Measurements from ENCODE around the gene MAP7D2. TPM values are rescaled to one million over a fixed set of nuclear protein-coding genes. Genes with fewer than 3 reads are reported as not detected.
"Not testable (repeated sequence)": the region's sequence is repeated elsewhere in the genome, so short reads cannot be mapped to it uniquely, and the experiment has no call there.

The MAP7D2 gene
- total RNA-seq, 4 donors from 2014 or later: 0.19 to 0.83 (median 0.44) TPM

GRCh38 chrX:20130357-20130756, 13.7 kb upstream of the MAP7D2 start:
- WGBS: 98% methylated on average over 1 of the region's 1 CpG
- H3K9me3 ChIP-seq: no peaks in the 10 kb centered on the region
- peaks cover 0 to 70% (median 59%) of the 10 kb centered on the region in 4 donors for H3K36me3 ChIP-seq

DNA sequence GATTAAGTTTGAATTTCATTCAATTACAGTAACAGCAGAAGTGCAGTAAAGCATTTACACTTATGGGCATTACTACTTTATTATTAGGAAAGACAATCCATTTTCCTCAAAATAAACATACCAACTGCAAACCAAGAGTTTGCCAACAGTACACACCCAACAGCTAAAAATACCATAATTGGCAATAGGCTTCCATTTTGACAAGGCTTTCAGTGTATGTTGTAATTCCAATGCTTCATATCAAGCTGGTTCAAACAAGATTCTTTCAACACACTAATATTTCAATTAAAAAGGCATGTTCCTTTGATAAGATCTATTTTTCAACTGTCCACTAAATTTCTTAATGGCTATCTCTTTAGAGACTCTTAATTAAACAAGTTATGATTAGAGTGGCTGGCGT, 12.8 kb upstream of the MAP7D2 start:
- peaks cover 0 to 7% (median 5%) of the 10 kb centered on the region in 4 donors for H3K4me1 ChIP-seq
- no peak overlapping the region for H3K4me3 ChIP-seq
- no peaks in the 10 kb centered on the region for H3K9me3 ChIP-seq
- intact Hi-C loops (cut with DNase I): loop anchor here (10.0 kb wide), 1 partner anchor 585 kb away; no protein-coding TSS in a partner anchor
- H3K27ac ChIP-seq (replicated peaks in 1 of 4): no peak overlapping the region
- peaks cover 0 to 68% (median 58%) of the 10 kb centered on the region in 4 donors for H3K36me3 ChIP-seq
- no peak for DNase-seq (ENCODE audit: extremely low spot score)
- no peaks in the 10 kb centered on the region for H3K27me3 ChIP-seq
- 92% methylated on average over 1 of the region's 1 CpG for WGBS
- no peak for TF ChIP-seq EP300 (IDR thresholded peaks at IDR 0.05)
- TF ChIP-seq POLR2AphosphoS5 (IDR thresholded peaks at IDR 0.05): no peak
- TF ChIP-seq, protein P1, sequence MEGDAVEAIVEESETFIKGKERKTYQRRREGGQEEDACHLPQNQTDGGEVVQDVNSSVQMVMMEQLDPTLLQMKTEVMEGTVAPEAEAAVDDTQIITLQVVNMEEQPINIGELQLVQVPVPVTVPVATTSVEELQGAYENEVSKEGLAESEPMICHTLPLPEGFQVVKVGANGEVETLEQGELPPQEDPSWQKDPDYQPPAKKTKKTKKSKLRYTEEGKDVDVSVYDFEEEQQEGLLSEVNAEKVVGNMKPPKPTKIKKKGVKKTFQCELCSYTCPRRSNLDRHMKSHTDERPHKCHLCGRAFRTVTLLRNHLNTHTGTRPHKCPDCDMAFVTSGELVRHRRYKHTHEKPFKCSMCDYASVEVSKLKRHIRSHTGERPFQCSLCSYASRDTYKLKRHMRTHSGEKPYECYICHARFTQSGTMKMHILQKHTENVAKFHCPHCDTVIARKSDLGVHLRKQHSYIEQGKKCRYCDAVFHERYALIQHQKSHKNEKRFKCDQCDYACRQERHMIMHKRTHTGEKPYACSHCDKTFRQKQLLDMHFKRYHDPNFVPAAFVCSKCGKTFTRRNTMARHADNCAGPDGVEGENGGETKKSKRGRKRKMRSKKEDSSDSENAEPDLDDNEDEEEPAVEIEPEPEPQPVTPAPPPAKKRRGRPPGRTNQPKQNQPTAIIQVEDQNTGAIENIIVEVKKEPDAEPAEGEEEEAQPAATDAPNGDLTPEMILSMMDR (IDR thresholded peaks at IDR 0.05): no peak
- no peak for TF ChIP-seq POLR2A (IDR thresholded peaks at IDR 0.05; ENCODE audit: low read depth)

More at GRCh38 chrX:20130357-20130756, 13.7 kb upstream of the MAP7D2 start:
- TF ChIP-seq EP300 (IDR thresholded peaks at IDR 0.05) (no peak), POLR2A (IDR thresholded peaks at IDR 0.05; ENCODE audit: low read depth) (no peak), POLR2AphosphoS5 (IDR thresholded peaks at IDR 0.05) (no peak)
- TF ChIP-seq, protein P1 (IDR thresholded peaks at IDR 0.05): no peak
- no peak for DNase-seq (ENCODE audit: extremely low spot score)
- Histone ChIP-seq H3K4me3 (no peak overlapping the region), H3K4me1 (peaks cover 0 to 7% (median 5%) of the 10 kb centered on the region in 4 donors), H3K27me3 (no peaks in the 10 kb centered on the region), H3K27ac (replicated peaks in 1 of 4) (no peak overlapping the region)
- intact Hi-C loops (cut with DNase I): no loop called here

DNA sequence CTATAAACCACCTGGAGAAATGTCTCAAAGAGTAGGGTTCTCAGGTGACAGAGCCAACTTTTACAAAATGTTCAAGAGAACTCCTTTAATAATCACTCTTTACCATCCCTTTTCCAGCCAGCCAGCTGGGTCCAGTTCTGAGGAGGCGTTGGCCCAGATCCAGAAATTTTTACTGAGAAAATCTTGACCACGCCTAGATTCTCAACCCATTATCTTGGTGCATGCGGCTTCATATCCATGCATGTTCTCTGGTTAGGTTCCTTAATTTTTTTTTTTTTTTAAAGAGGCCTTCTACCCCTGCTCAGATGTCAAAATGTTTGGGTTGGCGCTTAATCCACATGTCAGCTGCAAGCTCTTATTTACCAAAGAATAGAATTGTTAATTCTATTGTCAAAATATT, 12.0 kb upstream of the MAP7D2 start:
- no peak for TF ChIP-seq POLR2AphosphoS5 (IDR thresholded peaks at IDR 0.05)
- TF ChIP-seq EP300 (IDR thresholded peaks at IDR 0.05): no peak
- TF ChIP-seq, protein P1 (IDR thresholded peaks at IDR 0.05): no peak
- TF ChIP-seq POLR2A (IDR thresholded peaks at IDR 0.05; ENCODE audit: low read depth): no peak
- Histone ChIP-seq H3K4me1 (peaks cover 0 to 7% (median 5%) of the 10 kb centered on the region in 4 donors), H3K4me3 (no peak overlapping the region), H3K9me3 (no peaks in the 10 kb centered on the region), H3K36me3 (peaks cover 0 to 67% (median 51%) of the 10 kb centered on the region in 4 donors), H3K27me3 (no peaks in the 10 kb centered on the region), H3K27ac (replicated peaks in 1 of 4) (no peak overlapping the region)
- 74% methylated on average over 4 of the region's 4 CpGs for WGBS
- DNase-seq (ENCODE audit: extremely low spot score): no peak
- intact Hi-C loops (cut with DNase I): loop anchor here (10.0 kb wide), 1 partner anchor 584 kb away; no protein-coding TSS in a partner anchor

GRCh38 chrX:20127440-20127839, 10.7 kb upstream of the MAP7D2 start:
- not testable (repeated sequence) for H3K4me1 ChIP-seq; H3K4me3 ChIP-seq; H3K27me3 ChIP-seq; DNase-seq (ENCODE audit: extremely low spot score); H3K9me3 ChIP-seq; H3K27ac ChIP-seq (replicated peaks in 1 of 4)
- TF ChIP-seq, protein P1 (IDR thresholded peaks at IDR 0.05): peak in 2 of 3 experiments; percentile 35
- 13% methylated on average over 3 of the region's 3 CpGs for WGBS
- intact Hi-C loops (cut with DNase I): loop anchor here (10.0 kb wide), 1 partner anchor 583 kb away; no protein-coding TSS in a partner anchor
- peaks cover 0 to 57% (median 40%) of the 10 kb centered on the region in 4 donors for H3K36me3 ChIP-seq

DNA sequence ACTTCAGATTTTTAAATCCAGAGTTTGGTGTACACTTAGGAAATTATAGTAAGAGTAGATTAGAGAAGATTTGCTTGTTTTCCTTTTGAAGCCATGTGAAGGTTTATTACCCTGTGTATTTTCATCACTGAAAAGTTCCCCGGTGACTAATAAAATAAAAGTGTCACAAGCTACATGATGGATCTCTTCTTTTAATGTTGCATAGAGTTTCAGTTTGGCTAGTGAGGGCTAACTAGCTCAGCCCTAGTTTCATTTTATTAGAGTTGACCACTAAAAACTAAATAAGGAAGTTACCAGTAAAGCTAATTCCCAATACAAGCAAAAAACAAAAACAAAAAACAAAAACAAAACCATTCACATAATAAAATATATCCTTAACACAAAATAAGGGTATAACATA, 10.1 kb upstream of the MAP7D2 start:
- intact Hi-C loops (cut with DNase I): loop anchor here (10.0 kb wide), 1 partner anchor 582 kb away; no protein-coding TSS in a partner anchor
- DNase-seq (ENCODE audit: extremely low spot score): not testable (repeated sequence)

More for the DNA sequence above, 10.1 kb upstream of the MAP7D2 start:
- not testable (repeated sequence) for H3K27me3 ChIP-seq; H3K4me3 ChIP-seq; H3K9me3 ChIP-seq; H3K4me1 ChIP-seq; H3K27ac ChIP-seq (replicated peaks in 1 of 4)
- 60% methylated on average over 1 of the region's 1 CpG for WGBS
- peaks cover 0 to 51% (median 35%) of the 10 kb centered on the region in 4 donors for H3K36me3 ChIP-seq

Data from esophagus muscularis mucosa (tissue), 4 donors.